Stomach (tissue), 9 donors: ENCODE results near the gene CNOT6L. TPM values are rescaled to one million over a fixed set of nuclear protein-coding genes. Genes with fewer than 3 reads are reported as not detected.

Experiments used
- DNase-seq, 2 donors: peaks; one replicate each; pipeline versions ENCODE4 v3.0.0 to v3.0.0-alpha.2; 2013 to 2019
- H3K27ac ChIP-seq, 5 donors: fragments of 200-600 bp in 4 of 5; sonication (generic) in 4 of 5; one replicate each; pipeline ENCODE4 v1.5.1; 2013 to 2019; ENCODE audit warnings: mild to moderate bottlenecking in 1 of 5, moderate library complexity in 1 of 5
- H3K27me3 ChIP-seq, 3 donors: fragments of 200-600 bp; sonication (generic); one replicate each; pipeline ENCODE4 v1.5.1; 2017 to 2019; ENCODE audit warnings: mixed run types in 1 of 3
- H3K36me3 ChIP-seq, 4 donors: fragments of 200-600 bp; sonication (generic); 1 replicate in 3 of 4; 2 replicates in 1 of 4; pipeline ENCODE4 v1.5.1; 2016 to 2019
- H3K4me1 ChIP-seq, 4 donors: fragments of 200-600 bp; sonication (generic); one replicate each; pipeline ENCODE4 v1.5.1; 2016 to 2019
- H3K4me3 ChIP-seq, 4 donors: fragments of 200-600 bp; sonication (generic) in 3 of 4; one replicate each; pipeline ENCODE4 v1.5.1; 2016 to 2019; ENCODE audit warnings: mild to moderate bottlenecking in 1 of 4
- H3K9me3 ChIP-seq, 4 donors: fragments of 200-600 bp; sonication (generic); one replicate each; pipeline ENCODE4 v1.5.1; 2016 to 2019
- CTCF ChIP-seq, 7 experiments: fragments of 450-650 bp in 4 of 7; fragments of 200-600 bp in 3 of 7; sonication (generic) in 3 of 7; IDR thresholded peaks; one replicate each; pipeline ENCODE4 v1.5.1; 2016 to 2019; ENCODE audit warnings: antibody characterized with exemption in 7 of 7, control low read depth in 2 of 7, mild to moderate bottlenecking in 1 of 7
- EP300 ChIP-seq: sonication (generic); formaldehyde crosslinking; IDR thresholded peaks from one replicate; pipeline ENCODE4 v1.6.1; 2017; ENCODE audit warnings: antibody characterized with exemption
- POLR2A ChIP-seq, 4 donors: fragments of 450-650 bp; IDR thresholded peaks; one replicate each; pipeline ENCODE4 v1.6.1; 2016; ENCODE audit warnings: antibody characterized with exemption in 4 of 4, control low read depth in 2 of 4, mild to moderate bottlenecking in 1 of 4, moderate library complexity in 1 of 4
- POLR2AphosphoS5 ChIP-seq, 3 donors: sonication (generic); formaldehyde crosslinking; IDR thresholded peaks; one replicate each; pipeline ENCODE4 v1.6.1; 2016; ENCODE audit warnings: antibody characterized with exemption in 3 of 3
- WGBS, 5 donors: extraction: QIAGEN DNeasy Blood & Tissue Kit in 3 of 5; methylation state at CpG; one replicate each; pipeline versions ENCODE4 v1.1.5 to v1.1.7; 2013 to 2018; 5-methylcytosine and 5-hydroxymethylcytosine counted together
- intact Hi-C: fragments of 100-400 bp; cut with DNase I; formaldehyde crosslinking; loops from one replicate; pipeline ENCODE4 v1.15.1; 2023; ENCODE audit warnings: low total_unique reads
- polyA plus RNA-seq, 3 donors: library from polyadenylated mRNA; stranded (reverse); fragments of 200-250 nt; gene quantifications; one replicate each; pipeline ENCODE4 v1.2.3, GENCODE V29; 2013
- total RNA-seq, 5 donors: library from RNA; depleted of rRNA; stranded (reverse); fragments of >200 nt; gene quantifications; one replicate each; pipeline versions ENCODE4 v1.1.0 to v1.2.3, GENCODE V29; 2014 to 2016
- donor health status: healthy with polysubstance abuse.
- donor health status: Bipolar disorder and iron deficiency.
- donor health status: healthy.

The CNOT6L gene
- total and polyA plus RNA-seq, 8 donors = 4.6 to 74.5 (median 7.4) TPM

GRCh38 chr4:77697860-77698590 is 121.1 kb downstream of the CNOT6L start:
- Histone ChIP-seq H3K4me3 (no peak overlapping the region), H3K27ac (peak overlapping the region; percentile 7 to 70 (median 44)), H3K9me3 (no peaks in the 10 kb centered on the region), H3K4me1 (peaks cover 0 to 11% (median 6%) of the 10 kb centered on the region in 4 donors), H3K27me3 (no peaks in the 10 kb centered on the region), H3K36me3 (no peaks in the 10 kb centered on the region)
- peak; percentile 56 to 78 for DNase-seq
- intact Hi-C loops = no loop called here
- WGBS, 5 donors = 33 to 47% (median 37%) methylated on average over 10 of the region's 10 CpGs
- TF ChIP-seq EP300 (no peak), CTCF (IDR thresholded peaks at IDR 0.05) (peak in 3 of 7 experiments; percentile 38 to 65 (median 39))

GRCh38 chr4:77695774-77696173 is 123.4 kb downstream of the CNOT6L start:
- Histone ChIP-seq H3K4me3 (no peak overlapping the region), H3K4me1 (peaks cover 0 to 11% (median 6%) of the 10 kb centered on the region in 4 donors), H3K9me3 (no peaks in the 10 kb centered on the region), H3K27ac (no peak overlapping the region), H3K36me3 (no peaks in the 10 kb centered on the region), H3K27me3 (no peaks in the 10 kb centered on the region)
- no peak for TF ChIP-seq POLR2AphosphoS5 (IDR thresholded peaks at IDR 0.05)
- TF ChIP-seq EP300 = no peak
- no peak for TF ChIP-seq POLR2A (IDR thresholded peaks at IDR 0.05)
- no peak for TF ChIP-seq CTCF (IDR thresholded peaks at IDR 0.05)
- intact Hi-C loops = no loop called here
- 85 to 96% (median 87%) methylated on average over 2 of the region's 2 CpGs for WGBS, 5 donors
- no peak for DNase-seq

- Histone ChIP-seq H3K27ac (no peak overlapping the region), H3K27me3 (no peaks in the 10 kb centered on the region), H3K4me3 (no peak overlapping the region), H3K9me3 (no peaks in the 10 kb centered on the region), H3K36me3 (no peaks in the 10 kb centered on the region), H3K4me1 (peaks cover 0 to 6% (median 0%) of the 10 kb centered on the region in 4 donors)
- WGBS, 5 donors = 91 to 99% (median 97%) methylated on average over 5 of the region's 5 CpGs
- TF ChIP-seq CTCF (IDR thresholded peaks at IDR 0.05) = no peak
- no peak for TF ChIP-seq POLR2A (IDR thresholded peaks at IDR 0.05)
- TF ChIP-seq POLR2AphosphoS5 (IDR thresholded peaks at IDR 0.05) = no peak
- no peak for TF ChIP-seq EP300
- no peak for DNase-seq
- intact Hi-C loops = no loop called here
Measured at GRCh38 chr4:77692847-77693432, 126.2 kb downstream of the CNOT6L start.

- Histone ChIP-seq H3K27ac (no peak overlapping the region), H3K9me3 (no peaks in the 10 kb centered on the region), H3K36me3 (no peaks in the 10 kb centered on the region), H3K4me3 (no peak overlapping the region), H3K4me1 (no peaks in the 10 kb centered on the region), H3K27me3 (no peaks in the 10 kb centered on the region)
- intact Hi-C loops = no loop called here
- TF ChIP-seq POLR2A (IDR thresholded peaks at IDR 0.05) = no peak
- no peak for TF ChIP-seq CTCF (IDR thresholded peaks at IDR 0.05)
- TF ChIP-seq EP300 = no peak
- TF ChIP-seq POLR2AphosphoS5 (IDR thresholded peaks at IDR 0.05) = no peak
- WGBS, 5 donors = 86 to 94% (median 92%) methylated on average over 11 of the region's 11 CpGs
- no peak for DNase-seq
Measured at GRCh38 chr4:77681792-77682191, 137.4 kb downstream of the CNOT6L start.
